ENCODE results near the gene DPPA5.
"Not testable (repeated sequence)": the region's sequence is repeated elsewhere in the genome, so short reads cannot be mapped to it uniquely, and the experiment has no call there.

Gene DPPA5

DNA sequence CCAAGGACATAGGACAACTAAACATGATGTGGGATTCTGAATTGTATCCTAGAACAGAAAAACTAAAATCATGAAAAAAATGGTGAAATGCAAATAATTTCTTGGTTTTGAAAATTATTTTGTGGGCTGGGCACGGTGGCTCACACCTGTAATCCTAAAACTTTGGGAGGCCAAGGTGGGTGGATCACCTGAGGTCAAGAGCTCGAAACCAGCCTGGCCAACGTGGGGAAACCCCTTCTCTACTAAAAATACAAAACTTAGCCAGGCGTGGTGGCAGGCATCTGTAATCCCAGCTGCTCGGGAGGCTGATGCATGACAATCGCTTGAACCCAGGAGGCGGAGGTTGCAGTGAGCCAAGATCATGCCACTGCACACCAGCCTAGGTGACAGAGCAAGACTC is 50.3 kb downstream of the DPPA5 start:
- not testable (repeated sequence) for DNase-seq (ENCODE audit: extremely low read depth in 1 of 2, low read depth in 1 of 2)
